Measurements from ENCODE around the gene MICAL2.

The MICAL2 gene

DNA sequence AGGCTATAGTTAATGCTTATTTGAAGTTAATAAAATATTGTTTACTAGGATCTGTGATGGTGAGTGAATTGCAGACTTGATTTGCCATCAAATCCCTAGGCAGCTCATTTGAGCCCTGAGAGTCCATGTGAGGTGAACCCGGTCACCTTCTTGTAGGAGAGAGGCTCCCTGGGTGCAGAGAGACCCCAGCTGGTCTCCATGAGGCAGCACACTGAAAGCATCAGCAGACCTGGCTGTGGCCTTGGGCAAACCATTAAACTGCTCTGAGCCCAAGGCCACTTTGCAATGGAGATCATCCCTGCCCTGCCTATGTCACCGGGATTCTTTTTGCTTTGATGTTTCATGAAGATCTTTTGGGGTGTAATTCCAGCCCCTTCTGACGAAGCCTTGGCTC lies 125.2 kb downstream of the MICAL2 start:
- no peak overlapping the region for H3K4me3 ChIP-seq (ENCODE audit: low read depth, low read length)
- peak overlapping the region; percentile 2 for H4K12ac ChIP-seq (ENCODE audit: low read depth, low read length)
- peaks cover 26% of the 10 kb centered on the region for H3K79me1 ChIP-seq (ENCODE audit: low read length)
- H2BK120ac ChIP-seq (ENCODE audit: insufficient read depth, low read length, poor library complexity): peak overlapping the region; percentile 48
- H3K27ac ChIP-seq (ENCODE audit: low read depth, low read length): no peak overlapping the region
- peak overlapping the region; percentile 86 for H4K91ac ChIP-seq (ENCODE audit: low read depth, low read length)
- DNase-seq: peak in 1 of 2 donors; percentile 25
- H2AK5ac ChIP-seq (ENCODE audit: low read length): peak overlapping the region; percentile 75
- H3K27me3 ChIP-seq (ENCODE audit: insufficient read depth, low read length): no peaks in the 10 kb centered on the region
- no peak overlapping the region for H3K4me2 ChIP-seq (ENCODE audit: low read length)
- no peak overlapping the region for H2AFZ ChIP-seq (ENCODE audit: insufficient read depth, low read length, poor library complexity)
- no CpG with 5 or more reads among the region's 3 CpGs for WGBS (ENCODE audit: extremely low coverage, insufficient coverage, insufficient read length)
- H3K14ac ChIP-seq (ENCODE audit: low read length): peak overlapping the region; percentile 38
- H2BK12ac ChIP-seq (ENCODE audit: low read length): peak overlapping the region; percentile 96
- no peaks in the 10 kb centered on the region for H3K9me3 ChIP-seq (ENCODE audit: insufficient read depth, low read depth, low read length)
- H3K4me1 ChIP-seq (ENCODE audit: control insufficient read depth in 1 of 2, insufficient read depth in 2 of 2, low read length in 2 of 2): peaks cover 24 to 27% of the 10 kb centered on the region in 2 experiments
- H3K23ac ChIP-seq (ENCODE audit: low read length): no peak overlapping the region
- H3K36me3 ChIP-seq (ENCODE audit: control insufficient read depth in 1 of 2, insufficient read depth in 2 of 2, low read length in 2 of 2): peaks cover 6 to 10% of the 10 kb centered on the region in 2 experiments
- H3K18ac ChIP-seq (ENCODE audit: low read length): peak overlapping the region; percentile 23
- no peak overlapping the region for H3K4ac ChIP-seq (ENCODE audit: low read depth, low read length)
- peak overlapping the region; percentile 45 for H2BK5ac ChIP-seq (ENCODE audit: low read depth, low read length, poor library complexity)
- H4K8ac ChIP-seq (ENCODE audit: low read depth, low read length): no peak overlapping the region
- no peak overlapping the region for H3K9ac ChIP-seq (ENCODE audit: low read length)
- peaks cover 2% of the 10 kb centered on the region for H3K79me2 ChIP-seq (ENCODE audit: control insufficient read depth, insufficient read depth, low read length, poor library complexity)

DNA sequence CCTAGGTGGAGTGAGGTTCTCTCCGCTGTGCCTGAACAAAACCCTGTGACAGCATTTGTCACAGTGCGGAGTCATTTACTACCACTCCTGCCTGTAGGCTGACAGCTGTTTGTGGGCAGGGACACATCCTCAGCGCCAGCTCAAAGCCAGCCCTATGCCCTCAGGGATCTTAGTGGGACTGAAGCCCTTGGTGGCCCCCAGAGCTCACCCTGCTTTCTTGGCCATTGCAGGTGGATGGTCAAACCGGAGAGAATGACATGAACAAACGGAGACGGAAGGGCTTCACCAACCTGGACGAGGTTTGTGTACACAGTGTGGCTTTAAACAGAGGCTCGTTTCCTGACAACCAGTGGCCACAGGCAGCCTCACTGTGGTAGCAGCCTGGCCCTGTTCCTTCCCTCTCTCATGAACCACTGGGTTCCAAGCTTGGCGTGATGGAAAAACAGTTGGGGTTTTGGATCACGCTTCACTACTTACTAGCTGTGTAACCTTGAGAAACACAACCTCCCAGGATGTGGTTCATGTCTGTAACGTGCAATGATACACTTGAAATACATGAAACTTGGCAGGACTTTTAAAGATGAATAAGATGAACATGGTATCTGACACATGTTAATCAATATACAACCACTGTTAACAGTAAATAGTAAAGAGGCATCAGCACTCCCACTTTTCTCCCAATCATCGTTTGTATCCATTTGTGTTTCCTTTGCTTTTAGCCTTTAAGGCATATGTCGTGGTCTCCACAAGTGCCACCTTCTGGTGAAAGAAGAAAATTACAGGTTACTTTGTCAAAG lies 125.8 kb downstream of the MICAL2 start:
- peaks cover 2% of the 10 kb centered on the region for H3K79me2 ChIP-seq (ENCODE audit: control insufficient read depth, insufficient read depth, low read length, poor library complexity)
- H3K9me3 ChIP-seq (ENCODE audit: insufficient read depth, low read depth, low read length): no peaks in the 10 kb centered on the region
- H3K23ac ChIP-seq (ENCODE audit: low read length): no peak overlapping the region
- H3K14ac ChIP-seq (ENCODE audit: low read length): peak overlapping the region; percentile 38
- H2BK12ac ChIP-seq (ENCODE audit: low read length): peak overlapping the region; percentile 96
- no CpG with 5 or more reads among the region's 13 CpGs for WGBS (ENCODE audit: extremely low coverage, insufficient coverage, insufficient read length)
- no peak overlapping the region for H3K4ac ChIP-seq (ENCODE audit: low read depth, low read length)
- H3K27me3 ChIP-seq (ENCODE audit: insufficient read depth, low read length): no peaks in the 10 kb centered on the region
- peak overlapping the region; percentile 45 for H2BK5ac ChIP-seq (ENCODE audit: low read depth, low read length, poor library complexity)
- no peak overlapping the region for H2AFZ ChIP-seq (ENCODE audit: insufficient read depth, low read length, poor library complexity)
- peak overlapping the region; percentile 48 for H2BK120ac ChIP-seq (ENCODE audit: insufficient read depth, low read length, poor library complexity)
- H3K18ac ChIP-seq (ENCODE audit: low read length): peak overlapping the region; percentile 70
- H3K79me1 ChIP-seq (ENCODE audit: low read length): peaks cover 26% of the 10 kb centered on the region
- H3K4me2 ChIP-seq (ENCODE audit: low read length): no peak overlapping the region
- peaks cover 24 to 27% of the 10 kb centered on the region in 2 experiments for H3K4me1 ChIP-seq (ENCODE audit: control insufficient read depth in 1 of 2, insufficient read depth in 2 of 2, low read length in 2 of 2)
- peak in 1 of 2 donors; percentile 84 for DNase-seq
- H3K9ac ChIP-seq (ENCODE audit: low read length): no peak overlapping the region
- peak overlapping the region; percentile 20 for H4K8ac ChIP-seq (ENCODE audit: low read depth, low read length)
- no peak overlapping the region for H3K4me3 ChIP-seq (ENCODE audit: low read depth, low read length)
- peaks cover 4 to 7% of the 10 kb centered on the region in 2 experiments for H3K36me3 ChIP-seq (ENCODE audit: control insufficient read depth in 1 of 2, insufficient read depth in 2 of 2, low read length in 2 of 2)
- peak overlapping the region; percentile 2 for H4K12ac ChIP-seq (ENCODE audit: low read depth, low read length)
- H2AK5ac ChIP-seq (ENCODE audit: low read length): peak overlapping the region; percentile 75
- peak overlapping the region; percentile 56 for H3K27ac ChIP-seq (ENCODE audit: low read depth, low read length)
- H4K91ac ChIP-seq (ENCODE audit: low read depth, low read length): peak overlapping the region; percentile 86

DNA sequence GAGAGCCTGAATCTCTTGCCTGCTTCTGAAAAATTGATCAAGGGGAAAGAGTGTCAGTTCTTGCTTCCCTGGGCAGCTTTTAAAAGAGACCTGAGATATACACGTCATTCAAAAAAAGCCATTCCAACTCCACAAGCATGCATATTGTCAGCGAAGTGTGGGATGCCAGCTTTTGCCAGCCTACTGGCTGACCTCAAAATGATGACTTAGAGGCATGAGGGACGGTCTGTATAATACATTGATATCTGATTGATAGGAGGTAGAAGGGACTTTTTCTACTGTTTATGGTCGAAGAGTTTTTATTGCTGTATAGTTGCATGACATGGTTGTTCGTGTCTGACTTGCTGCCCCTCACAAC lies 126.3 kb downstream of the MICAL2 start:
- Histone ChIP-seq H2AK5ac (ENCODE audit: low read length) (no peak overlapping the region), H2BK120ac (ENCODE audit: insufficient read depth, low read length, poor library complexity) (peak overlapping the region; percentile 30), H2BK12ac (ENCODE audit: low read length) (peak overlapping the region; percentile 85), H3K79me2 (ENCODE audit: control insufficient read depth, insufficient read depth, low read length, poor library complexity) (peaks cover 2% of the 10 kb centered on the region), H3K36me3 (ENCODE audit: control insufficient read depth in 1 of 2, insufficient read depth in 2 of 2, low read length in 2 of 2) (peaks cover 6% of the 10 kb centered on the region in 2 experiments), H3K9me3 (ENCODE audit: insufficient read depth, low read depth, low read length) (no peaks in the 10 kb centered on the region), H3K4me2 (ENCODE audit: low read length) (no peak overlapping the region), H3K27me3 (ENCODE audit: insufficient read depth, low read length) (no peaks in the 10 kb centered on the region), H3K14ac (ENCODE audit: low read length) (no peak overlapping the region), H4K91ac (ENCODE audit: low read depth, low read length) (no peak overlapping the region), H3K27ac (ENCODE audit: low read depth, low read length) (peak overlapping the region; percentile 56), H2BK5ac (ENCODE audit: low read depth, low read length, poor library complexity) (peak overlapping the region; percentile 45), H3K4me1 (ENCODE audit: control insufficient read depth in 1 of 2, insufficient read depth in 2 of 2, low read length in 2 of 2) (peaks cover 18 to 26% of the 10 kb centered on the region in 2 experiments), H3K18ac (ENCODE audit: low read length) (no peak overlapping the region), H3K4me3 (ENCODE audit: low read depth, low read length) (no peak overlapping the region), H3K23ac (ENCODE audit: low read length) (no peak overlapping the region), H4K8ac (ENCODE audit: low read depth, low read length) (no peak overlapping the region), H4K12ac (ENCODE audit: low read depth, low read length) (no peak overlapping the region), H3K9ac (ENCODE audit: low read length) (no peak overlapping the region), H2AFZ (ENCODE audit: insufficient read depth, low read length, poor library complexity) (no peak overlapping the region), H3K79me1 (ENCODE audit: low read length) (peaks cover 21% of the 10 kb centered on the region), H3K4ac (ENCODE audit: low read depth, low read length) (no peak overlapping the region)
- no peak for DNase-seq
- no CpG with 5 or more reads among the region's 5 CpGs for WGBS (ENCODE audit: extremely low coverage, insufficient coverage, insufficient read length)

DNA sequence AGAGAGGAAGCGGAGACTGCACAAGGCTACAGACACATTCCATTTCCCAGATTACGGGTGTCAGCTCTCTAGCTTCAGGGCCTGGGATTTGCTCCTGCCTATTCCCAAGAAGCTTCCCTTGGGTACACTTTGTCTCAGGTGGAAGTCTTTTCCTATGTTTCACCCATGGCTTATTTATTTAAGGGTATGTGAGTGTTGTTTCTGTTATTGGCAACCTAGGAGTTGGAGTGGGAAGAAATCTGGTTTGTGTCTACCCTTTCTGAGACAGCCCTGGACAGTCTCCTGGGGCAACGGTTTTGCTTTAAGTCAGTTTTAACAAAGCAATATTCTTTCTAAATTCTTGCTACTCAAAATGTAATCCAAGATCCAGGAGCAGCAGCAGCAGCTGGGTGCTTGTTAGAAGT lies 127.0 kb downstream of the MICAL2 start:
- Histone ChIP-seq H3K4me3 (ENCODE audit: low read depth, low read length) (no peak overlapping the region), H4K91ac (ENCODE audit: low read depth, low read length) (peak overlapping the region; percentile 50), H3K14ac (ENCODE audit: low read length) (no peak overlapping the region), H2BK5ac (ENCODE audit: low read depth, low read length, poor library complexity) (peak overlapping the region; percentile 26), H3K4ac (ENCODE audit: low read depth, low read length) (no peak overlapping the region), H3K9ac (ENCODE audit: low read length) (no peak overlapping the region), H3K9me3 (ENCODE audit: insufficient read depth, low read depth, low read length) (no peaks in the 10 kb centered on the region), H2AFZ (ENCODE audit: insufficient read depth, low read length, poor library complexity) (no peak overlapping the region), H4K12ac (ENCODE audit: low read depth, low read length) (no peak overlapping the region), H3K27ac (ENCODE audit: low read depth, low read length) (peak overlapping the region; percentile 56), H2AK5ac (ENCODE audit: low read length) (no peak overlapping the region), H3K4me2 (ENCODE audit: low read length) (no peak overlapping the region), H3K18ac (ENCODE audit: low read length) (peak overlapping the region; percentile 33), H3K79me1 (ENCODE audit: low read length) (peaks cover 23% of the 10 kb centered on the region), H3K27me3 (ENCODE audit: insufficient read depth, low read length) (no peaks in the 10 kb centered on the region), H2BK12ac (ENCODE audit: low read length) (no peak overlapping the region), H3K79me2 (ENCODE audit: control insufficient read depth, insufficient read depth, low read length, poor library complexity) (peaks cover 2% of the 10 kb centered on the region), H3K36me3 (ENCODE audit: control insufficient read depth in 1 of 2, insufficient read depth in 2 of 2, low read length in 2 of 2) (peaks cover 6% of the 10 kb centered on the region in 2 experiments), H2BK120ac (ENCODE audit: insufficient read depth, low read length, poor library complexity) (peak overlapping the region; percentile 30), H4K8ac (ENCODE audit: low read depth, low read length) (no peak overlapping the region), H3K23ac (ENCODE audit: low read length) (no peak overlapping the region), H3K4me1 (ENCODE audit: control insufficient read depth in 1 of 2, insufficient read depth in 2 of 2, low read length in 2 of 2) (peaks cover 23 to 31% of the 10 kb centered on the region in 2 experiments)
- no peak for DNase-seq
- no CpG with 5 or more reads among the region's 3 CpGs for WGBS (ENCODE audit: extremely low coverage, insufficient coverage, insufficient read length)

Data from trophoblast cell (in vitro differentiated cells and primary cell).